8988T (cell line): ENCODE data around the gene MEMO1.
"Not testable (repeated sequence)": the region's sequence is repeated elsewhere in the genome, so short reads cannot be mapped to it uniquely, and the experiment has no call there.

Experiments
- DNase-seq: peaks from one replicate; pipeline ENCODE4 v3.0.0; 2011

MEMO1 gene

DNA sequence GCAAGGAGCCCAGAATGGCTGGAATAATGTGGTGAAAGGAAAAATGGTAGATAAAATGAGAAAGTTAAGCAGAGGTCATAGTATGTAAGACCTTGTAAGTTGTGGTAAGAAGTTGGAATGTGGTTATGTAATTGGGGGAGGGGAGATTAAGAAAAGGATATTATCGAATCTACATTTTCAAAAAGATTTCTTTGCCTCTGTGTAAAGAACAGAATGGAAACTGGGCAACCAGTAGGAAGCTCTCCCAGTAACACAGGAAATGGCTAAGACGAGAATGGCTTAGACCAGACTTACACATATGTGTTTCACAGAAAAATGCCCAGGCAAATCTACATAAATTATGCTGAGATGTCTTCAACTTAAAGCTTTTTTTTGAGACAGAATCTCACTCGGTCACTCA, 13.2 kb downstream of the MEMO1 start:
- DNase-seq: no peak

- DNase-seq: no peak
Observed at GRCh38 chr2:31996571-31997150, 14.1 kb downstream of the MEMO1 start.

GRCh38 chr2:31992934-31993333, 17.9 kb downstream of the MEMO1 start:
- no peak for DNase-seq

DNA sequence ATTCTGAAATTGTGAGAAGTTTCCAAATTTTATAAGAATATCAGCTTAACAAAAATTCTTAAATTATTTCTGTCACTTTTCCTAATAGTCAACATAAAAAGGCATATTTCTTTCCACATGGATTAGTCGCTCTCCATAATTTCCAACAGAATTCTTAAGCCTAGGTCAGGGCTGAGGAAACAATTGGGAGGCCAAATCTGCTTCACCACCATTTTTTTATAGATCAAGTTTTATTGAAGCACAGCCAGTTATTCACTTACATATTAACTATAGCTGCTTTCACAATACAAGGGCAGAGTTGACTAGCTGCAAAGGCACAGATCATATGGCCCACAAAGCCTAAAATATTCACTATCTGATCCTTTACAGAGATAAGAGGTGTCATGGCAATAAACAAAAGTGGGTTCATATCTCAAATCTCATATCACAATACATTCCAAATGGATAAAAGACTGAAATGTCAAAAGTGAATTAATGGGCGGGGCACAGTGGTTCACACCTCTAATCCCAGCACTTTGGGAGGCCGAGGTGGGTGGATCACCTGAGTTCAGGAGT, 18.7 kb downstream of the MEMO1 start:
- DNase-seq: no peak

DNA sequence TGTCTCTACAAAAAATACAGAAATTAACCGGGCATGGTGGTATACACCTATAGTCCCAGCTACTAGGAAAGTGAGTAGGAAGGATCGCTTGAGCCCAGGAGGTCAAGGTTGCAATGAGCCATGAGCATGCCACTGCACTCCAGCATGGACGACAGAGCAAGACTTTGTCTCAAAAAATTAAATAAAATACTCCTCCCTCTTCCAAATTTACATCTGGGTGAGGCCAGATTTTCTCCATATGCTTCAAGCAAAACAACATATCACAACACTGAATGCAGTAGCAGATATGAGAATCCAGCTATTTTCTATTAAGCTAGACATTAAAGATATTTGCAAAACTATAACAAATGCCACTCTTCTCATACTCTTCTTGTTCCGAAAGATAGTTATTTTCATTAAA, 20.9 kb downstream of the MEMO1 start:
- no peak for DNase-seq

DNA sequence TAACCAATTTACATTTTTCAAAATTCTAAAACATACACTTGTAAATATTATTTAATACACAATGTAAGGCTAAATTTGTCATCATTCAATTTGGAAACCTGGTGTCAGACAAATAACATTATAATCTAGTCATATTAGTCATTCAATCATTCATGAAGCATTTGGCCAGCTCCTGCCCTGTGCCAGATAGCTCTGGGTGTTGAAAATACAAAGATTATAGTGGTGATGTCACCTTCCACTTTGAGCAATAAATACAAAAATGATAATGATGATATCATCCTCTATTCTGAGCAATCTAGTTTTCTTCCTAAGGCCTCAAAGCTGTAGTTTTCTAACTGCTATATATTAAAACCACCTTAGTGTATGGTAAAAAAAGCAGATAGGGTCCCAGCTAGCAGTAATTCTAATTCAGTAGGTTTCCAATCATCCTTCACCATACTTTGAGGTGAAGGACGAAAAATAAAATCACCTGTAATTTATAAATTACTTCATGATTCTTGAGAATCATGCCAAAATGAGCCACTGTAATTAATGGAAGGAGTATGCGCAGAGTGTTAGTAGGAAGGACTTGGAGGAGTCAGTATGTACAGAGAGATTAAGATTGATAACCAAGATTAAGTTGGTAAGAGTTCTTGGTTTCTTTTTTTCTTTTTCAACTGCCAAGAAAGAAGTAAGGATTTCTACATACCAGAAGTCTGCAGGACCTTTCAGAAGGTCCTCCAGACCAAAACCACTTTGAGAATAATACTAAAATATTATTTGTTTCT, 23.2 kb downstream of the MEMO1 start:
- DNase-seq: no peak

GRCh38 chr2:31986906-31987305, 23.9 kb downstream of the MEMO1 start:
- DNase-seq: no peak

GRCh38 chr2:31983762-31984467, 26.9 kb downstream of the MEMO1 start:
- DNase-seq: no peak

GRCh38 chr2:31980674-31981356, 30.0 kb downstream of the MEMO1 start:
- DNase-seq: no peak

DNA sequence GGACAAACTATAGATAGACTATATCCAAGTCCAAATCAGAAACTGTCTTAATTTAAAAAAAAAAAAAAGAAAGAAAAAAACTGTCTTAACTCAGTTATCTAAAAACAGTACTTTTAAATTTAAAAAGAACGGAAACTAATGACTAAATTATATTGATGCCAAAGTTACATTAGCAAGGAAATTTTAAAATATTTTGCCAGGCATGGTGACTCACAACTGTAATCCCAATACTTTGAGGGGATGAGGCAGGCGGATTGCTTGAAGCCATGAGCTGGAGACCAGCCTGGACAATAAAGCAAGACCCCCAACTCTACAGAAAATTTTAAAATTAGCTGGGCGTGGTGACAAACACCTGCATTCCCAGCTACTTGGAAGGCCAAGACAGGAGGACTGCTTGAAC, 30.9 kb downstream of the MEMO1 start:
- DNase-seq: no peak

GRCh38 chr2:31979018-31979417, 31.8 kb downstream of the MEMO1 start:
- DNase-seq: no peak

GRCh38 chr2:31978436-31978835, 32.4 kb downstream of the MEMO1 start:
- DNase-seq: no peak

DNA sequence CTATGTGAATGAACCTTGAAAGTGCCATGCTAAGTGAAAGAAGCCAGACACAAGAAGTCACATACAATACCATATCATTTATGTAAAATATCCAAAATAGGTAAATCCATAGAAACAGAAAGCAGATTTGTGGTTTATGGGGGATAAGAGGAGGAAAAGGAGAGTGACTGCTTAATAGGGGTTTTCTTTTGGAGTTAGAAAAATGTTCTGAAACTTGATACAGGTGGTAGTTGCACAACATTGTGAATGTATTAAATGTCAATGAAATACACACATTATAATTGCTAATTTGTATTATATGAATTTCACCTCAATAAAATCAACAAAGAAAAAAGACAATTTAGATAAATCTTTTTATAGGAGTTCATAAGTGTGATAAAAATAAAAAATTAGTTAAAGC, 37.1 kb downstream of the MEMO1 start:
- DNase-seq: no peak

GRCh38 chr2:31972059-31972458, 38.7 kb downstream of the MEMO1 start:
- no peak for DNase-seq

GRCh38 chr2:31969178-31969577, 41.6 kb downstream of the MEMO1 start:
- DNase-seq: no peak

DNA sequence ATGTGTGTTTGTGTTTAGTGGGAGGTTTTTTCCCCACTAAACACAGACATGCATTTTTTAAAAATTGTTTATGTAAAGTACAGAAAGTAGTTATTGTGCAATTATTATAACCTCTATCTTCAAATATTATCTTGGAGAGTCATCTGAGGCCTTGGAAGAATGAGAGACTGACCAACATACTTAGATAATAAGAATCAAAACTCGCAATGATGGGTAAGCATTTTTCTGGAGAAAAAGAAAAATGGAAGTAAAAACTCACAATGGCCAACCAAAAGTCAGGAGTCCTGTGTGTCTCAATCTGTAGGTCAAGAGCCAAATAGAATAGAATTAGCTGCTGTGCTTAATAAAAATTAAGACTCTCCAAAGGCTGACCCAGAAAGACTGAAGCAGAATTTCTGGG, 43.0 kb downstream of the MEMO1 start:
- no peak for DNase-seq

- not testable (repeated sequence) for DNase-seq
Observed at GRCh38 chr2:31966402-31966801, 44.4 kb downstream of the MEMO1 start.

DNA sequence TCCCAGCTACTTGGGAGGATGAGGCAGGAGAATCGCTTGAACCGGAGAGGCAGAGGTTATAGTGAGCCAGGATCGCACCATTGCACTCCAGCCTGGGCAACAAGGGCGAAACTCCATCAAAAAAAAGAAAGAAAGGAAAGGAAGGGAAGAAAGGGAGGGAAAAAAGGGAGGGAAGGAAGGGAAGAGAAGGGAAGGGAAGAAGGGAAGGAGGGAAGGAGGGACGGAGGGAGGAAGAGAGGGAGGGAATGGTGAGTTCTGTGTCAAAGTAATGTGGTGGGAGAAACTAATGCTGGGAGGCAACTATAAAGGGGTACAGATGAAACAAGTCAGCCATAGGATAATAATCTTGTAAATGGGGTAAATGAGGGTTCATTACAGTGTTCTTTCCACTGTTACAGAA, 45.7 kb downstream of the MEMO1 start:
- no peak for DNase-seq

- DNase-seq: no peak
Observed at GRCh38 chr2:31962757-31963361, 47.9 kb downstream of the MEMO1 start.

DNA sequence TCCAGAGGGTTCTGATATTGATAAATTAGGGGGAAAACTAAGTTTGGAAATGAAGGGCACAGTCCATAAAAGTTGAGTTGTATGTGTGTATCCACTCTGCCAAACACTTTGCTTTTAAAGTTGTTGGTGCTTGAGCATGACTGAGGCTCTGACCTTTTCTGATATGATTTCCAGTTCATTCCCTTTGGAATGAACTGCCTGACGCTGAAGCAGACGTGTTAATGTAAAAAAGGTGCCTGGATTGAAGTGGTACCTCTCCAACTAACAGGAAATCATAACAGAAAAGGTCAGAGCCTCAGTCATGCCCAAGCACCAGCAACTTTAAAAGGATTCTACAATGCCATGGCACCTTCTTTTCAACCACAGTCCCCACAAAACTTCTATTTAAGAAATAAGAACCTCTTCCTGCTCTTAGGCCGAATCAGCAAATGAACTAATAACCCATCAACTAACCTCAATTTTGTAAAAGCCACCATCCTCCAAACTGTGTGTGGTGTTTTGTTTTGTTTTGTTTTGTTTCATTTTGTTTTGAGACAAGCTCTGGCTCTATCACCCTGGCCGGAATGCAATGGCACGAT, 52.6 kb downstream of the MEMO1 start:
- no peak for DNase-seq

GRCh38 chr2:31957354-31958139, 53.3 kb downstream of the MEMO1 start:
- DNase-seq: no peak

DNA sequence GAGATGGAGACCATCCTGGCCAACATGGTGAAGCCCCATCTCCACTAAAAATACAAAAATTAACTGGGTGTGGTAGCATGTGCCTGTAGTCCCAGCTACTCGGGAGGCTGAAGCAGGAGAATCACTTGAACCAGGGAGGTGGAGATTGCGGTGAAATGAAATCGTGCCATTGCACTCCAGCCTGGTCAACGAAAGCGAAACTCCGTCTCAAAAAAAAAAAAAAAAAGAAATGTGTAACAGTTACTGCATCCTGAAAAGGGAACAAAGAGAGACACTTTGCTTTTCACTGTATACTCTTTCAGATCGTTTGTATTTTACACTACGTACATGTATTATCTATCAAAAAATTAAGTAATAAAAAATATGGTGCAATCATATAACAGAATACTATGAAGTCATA, 53.9 kb downstream of the MEMO1 start:
- not testable (repeated sequence) for DNase-seq
